ENCODE measurements around the gene BCL2L13. TPM values are rescaled to one million over a fixed set of nuclear protein-coding genes. Genes with fewer than 3 reads are reported as not detected.

BCL2L13 gene
- total RNA-seq, 6 donors from 2014 or later: 40.4 to 67.1 (median 45.7) TPM

DNA sequence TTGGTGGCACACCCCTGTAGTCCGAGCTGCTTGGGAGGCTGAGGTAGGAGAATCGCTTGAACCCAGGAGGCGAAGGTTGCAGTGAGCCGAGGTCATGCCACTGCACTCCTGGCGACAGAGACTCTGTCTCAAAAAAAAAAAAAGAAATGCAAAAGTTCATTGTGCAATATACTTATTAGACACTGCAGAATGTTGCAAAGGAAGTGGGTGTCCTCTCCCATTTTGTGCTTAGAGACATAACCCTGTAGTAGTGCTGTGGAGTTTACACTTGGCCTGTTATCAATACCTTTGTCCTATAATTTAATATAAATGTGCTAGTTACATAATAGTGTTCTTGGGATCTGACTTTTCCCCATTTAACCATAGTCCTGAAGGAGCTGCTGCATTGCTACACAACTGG, 9.4 kb downstream of the BCL2L13 start:
- Histone ChIP-seq H3K27ac (no peak overlapping the region), H3K9me3 (no peaks in the 10 kb centered on the region), H3K4me3 (no peak overlapping the region), H3K4me1 (peaks cover 0 to 10% (median 0%) of the 10 kb centered on the region in 4 donors), H3K27me3 (no peaks in the 10 kb centered on the region), H3K36me3 (peaks cover 0 to 7% (median 0%) of the 10 kb centered on the region in 4 donors)
- TF ChIP-seq POLR2AphosphoS5 (IDR thresholded peaks at IDR 0.05): no peak
- no peak for TF ChIP-seq POLR2A (IDR thresholded peaks at IDR 0.05)
- no peak for TF ChIP-seq CTCF (IDR thresholded peaks at IDR 0.05)
- TF ChIP-seq EP300 (IDR thresholded peaks at IDR 0.05): no peak
- DNase-seq (peak in 1 of 2 donors; percentile 19), ATAC-seq (ENCODE audit: low FRiP score in 2 of 2) (no peak)
- 72 to 83% methylated on average over 5 of the region's 5 CpGs for WGBS, 2 donors

GRCh38 chr22:17648569-17648968, 10.0 kb downstream of the BCL2L13 start:
- ATAC-seq (ENCODE audit: low FRiP score in 2 of 2): no peak
- Histone ChIP-seq H3K4me1 (peaks cover 0 to 10% (median 0%) of the 10 kb centered on the region in 4 donors), H3K4me3 (no peak overlapping the region), H3K27ac (no peak overlapping the region), H3K9me3 (no peaks in the 10 kb centered on the region), H3K36me3 (peaks cover 0 to 7% (median 0%) of the 10 kb centered on the region in 4 donors), H3K27me3 (no peaks in the 10 kb centered on the region)
- TF ChIP-seq CTCF (IDR thresholded peaks at IDR 0.05) (no peak), POLR2A (IDR thresholded peaks at IDR 0.05) (no peak), POLR2AphosphoS5 (IDR thresholded peaks at IDR 0.05) (no peak), EP300 (IDR thresholded peaks at IDR 0.05) (no peak)
- no peak for DNase-seq
- WGBS, 2 donors: 59 to 69% methylated on average over 1 of the region's 1 CpG

GRCh38 chr22:17655289-17655688, 16.7 kb downstream of the BCL2L13 start:
- Histone ChIP-seq H3K36me3 (peaks cover 5 to 46% (median 20%) of the 10 kb centered on the region in 4 donors), H3K4me1 (peaks cover 0 to 12% (median 1%) of the 10 kb centered on the region in 4 donors), H3K27me3 (no peaks in the 10 kb centered on the region), H3K27ac (peak overlapping the region in 1 of 4 donors; percentile 17), H3K4me3 (no peak overlapping the region), H3K9me3 (no peaks in the 10 kb centered on the region)
- ATAC-seq (ENCODE audit: low FRiP score in 2 of 2) (no peak), DNase-seq (peak in 1 of 2 donors; percentile 84)
- WGBS, 2 donors: 39 to 60% methylated on average over 3 of the region's 3 CpGs
- TF ChIP-seq POLR2A (IDR thresholded peaks at IDR 0.05) (no peak), POLR2AphosphoS5 (IDR thresholded peaks at IDR 0.05) (no peak), CTCF (IDR thresholded peaks at IDR 0.05) (no peak), EP300 (IDR thresholded peaks at IDR 0.05) (no peak)

- Histone ChIP-seq H3K27ac (no peak overlapping the region), H3K4me3 (no peak overlapping the region), H3K4me1 (peaks cover 0 to 12% (median 1%) of the 10 kb centered on the region in 4 donors), H3K9me3 (no peaks in the 10 kb centered on the region), H3K36me3 (peaks cover 5 to 62% (median 25%) of the 10 kb centered on the region in 4 donors), H3K27me3 (no peaks in the 10 kb centered on the region)
- ATAC-seq (ENCODE audit: low FRiP score in 2 of 2) (no peak), DNase-seq (no peak)
- 90 to 95% methylated on average over 10 of the region's 10 CpGs for WGBS, 2 donors
- TF ChIP-seq POLR2A (IDR thresholded peaks at IDR 0.05): no peak
- TF ChIP-seq CTCF (IDR thresholded peaks at IDR 0.05): no peak
- no peak for TF ChIP-seq POLR2AphosphoS5 (IDR thresholded peaks at IDR 0.05)
- no peak for TF ChIP-seq EP300 (IDR thresholded peaks at IDR 0.05)
Observed at GRCh38 chr22:17656870-17657395, 18.4 kb downstream of the BCL2L13 start.
